K562 treated with DMSO at 1 percent for 12 hours (cell line): Measurements from ENCODE around the gene SLFNL1. TPM values are rescaled to one million over a fixed set of nuclear protein-coding genes. Genes with fewer than 3 reads are reported as not detected.

Experiments used
- total RNA-seq: library from RNA; unstranded; fragments of 300-600 nt; gene quantifications from 2 replicates; pipeline ENCODE4 v1.2.3, GENCODE V29; 2022; ENCODE audit not compliant: insufficient read depth

SLFNL1 gene
- total RNA-seq: 0.39 TPM in 1 of 2 replicates, not detected in the other

GRCh38 chr1:41021526-41022308 is at the start of gene SLFNL1:
Gene SLFNL1, minus strand, starts transcription at chr1:41021725. Its CDS starts 1,065 bp downstream, at chr1:41020660.

DNA sequence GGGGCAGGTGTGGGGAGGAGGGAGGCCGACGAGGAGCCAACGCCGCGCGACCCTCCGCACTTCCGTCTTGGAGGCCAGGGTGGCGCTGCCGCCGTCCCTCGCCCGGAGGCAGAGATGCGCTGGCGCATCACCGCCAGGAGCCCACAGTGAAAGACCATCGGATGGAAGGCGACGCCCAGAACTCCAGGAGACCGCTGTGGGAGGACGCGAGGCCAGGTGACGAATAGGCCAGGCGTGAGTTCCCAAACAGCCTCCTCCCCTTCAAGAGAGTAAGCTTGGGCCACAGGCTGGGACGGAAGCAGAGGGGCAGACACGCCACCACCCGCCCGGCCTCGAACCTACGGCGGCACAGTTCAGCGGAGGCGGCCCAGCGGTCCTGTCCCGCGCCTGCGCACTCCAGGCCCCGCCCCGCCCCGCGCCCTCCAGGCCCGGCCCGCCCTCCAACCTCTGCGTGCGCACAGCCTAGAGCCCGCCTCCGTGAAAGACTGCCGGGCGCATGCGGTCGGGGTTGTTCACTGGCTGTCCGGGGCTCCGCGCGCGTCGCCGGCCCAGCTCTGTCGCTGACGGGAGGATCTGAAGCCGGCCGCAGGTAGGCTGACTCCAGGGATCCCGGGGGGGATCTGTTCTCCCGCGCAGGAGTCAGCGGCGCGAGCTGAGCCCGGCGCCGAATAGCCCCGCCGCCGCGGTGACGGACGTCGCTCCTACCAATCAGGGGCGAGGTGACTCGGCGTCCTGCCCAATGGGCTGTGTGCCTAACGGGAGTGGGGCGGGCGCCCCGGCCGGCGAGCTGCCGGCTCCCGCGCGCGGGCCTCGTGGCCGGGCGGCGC is 42.1 kb downstream of the SLFNL1 start, which contains the start of gene CTPS1:
CTPS1 (plus strand) TSS at position 456 of the 827 bp plus-strand sequence. CDS start 3,595 bp downstream, outside the sequence.

Other genes starting within 250 kb of the SLFNL1 start
- 1.7 and 3.8 TPM in 2 replicates for gene KCNQ4, start 237.9 kb downstream of the SLFNL1 start, total RNA-seq
- 25.9 and 30.4 TPM in 2 replicates for gene CITED4, start 159.4 kb downstream of the SLFNL1 start, total RNA-seq
- gene CTPS1, start 42.0 kb downstream of the SLFNL1 start, total RNA-seq: 35.0 and 72.4 TPM in 2 replicates
- gene SCMH1, start 220.6 kb upstream of the SLFNL1 start, total RNA-seq: 21.0 and 50.0 TPM in 2 replicates